RWPE2 (cell line): ENCODE results near the gene EXOSC1.

Source experiments
- ATAC-seq: fragments of 200-7000 bp; cut with Tn5 transposase; 3 replicates; pipeline ENCODE4 v1.9.1; 2021; ENCODE audit warnings: low read depth
- DNase-seq: peaks from one replicate; pipeline ENCODE4 v3.0.0-alpha.2; 2020; ENCODE audit warnings: low spot score
- H3K27ac ChIP-seq: fragments of 450-650 bp; 2 replicates; pipeline ENCODE4 v1.5.1; 2017; ENCODE audit warnings: mild to moderate bottlenecking; ENCODE audit not compliant: poor library complexity, severe bottlenecking
- H3K27me3 ChIP-seq: fragments of 250-450 bp; sonication (Bioruptor Pico); 2 replicates; pipeline ENCODE4 v1.5.1; 2021; ENCODE audit warnings: mild to moderate bottlenecking, moderate library complexity; ENCODE audit not compliant: insufficient read depth, poor library complexity, severe bottlenecking
- H3K36me3 ChIP-seq: fragments of 250-450 bp; sonication (Bioruptor Pico); 2 replicates; pipeline ENCODE4 v1.5.1; 2020; ENCODE audit warnings: low read depth, mild to moderate bottlenecking, moderate library complexity
- H3K4me1 ChIP-seq: fragments of 250-450 bp; sonication (Bioruptor Pico); 2 replicates; pipeline ENCODE4 v1.5.1; 2021; ENCODE audit warnings: mild to moderate bottlenecking, moderate library complexity; ENCODE audit not compliant: insufficient read depth, poor library complexity, severe bottlenecking
- H3K4me3 ChIP-seq: fragments of 250-450 bp; sonication (Bioruptor Pico); 2 replicates; pipeline ENCODE4 v1.5.1; 2021; ENCODE audit warnings: mild to moderate bottlenecking, moderate library complexity; ENCODE audit not compliant: severe bottlenecking
- H3K9me3 ChIP-seq: fragments of 250-450 bp; sonication (Bioruptor Pico); 2 replicates; pipeline ENCODE4 v1.5.1; 2021; ENCODE audit warnings: mild to moderate bottlenecking, moderate library complexity; ENCODE audit not compliant: severe bottlenecking
- CTCF ChIP-seq: fragments of 450-650 bp; IDR thresholded peaks from one replicate; pipeline ENCODE4 v1.5.1; 2017; ENCODE audit warnings: mild to moderate bottlenecking, moderate library complexity; ENCODE audit not compliant: poor library complexity, severe bottlenecking

Gene EXOSC1

GRCh38 chr10:97466755-97467154 lies 20.9 kb upstream of the EXOSC1 start:
- TF ChIP-seq CTCF = no peak
- Histone ChIP-seq H3K27ac (peak overlapping the region; percentile 63), H3K36me3 (peaks cover 96% of the 10 kb centered on the region), H3K9me3 (no peaks in the 10 kb centered on the region), H3K27me3 (no peaks in the 10 kb centered on the region), H3K4me3 (no peak overlapping the region), H3K4me1 (peaks cover 18% of the 10 kb centered on the region)
- DNase-seq = no peak
- ATAC-seq = peak; percentile 65

GRCh38 chr10:97465982-97466381 lies 20.2 kb upstream of the EXOSC1 start:
- Histone ChIP-seq H3K27me3 (no peaks in the 10 kb centered on the region), H3K4me3 (no peak overlapping the region), H3K27ac (peak overlapping the region; percentile 63), H3K9me3 (no peaks in the 10 kb centered on the region), H3K4me1 (peaks cover 18% of the 10 kb centered on the region), H3K36me3 (peaks cover 96% of the 10 kb centered on the region)
- no peak for TF ChIP-seq CTCF
- no peak for ATAC-seq
- DNase-seq = no peak

- H3K36me3 ChIP-seq = peaks cover 96% of the 10 kb centered on the region
- no peak for DNase-seq
- peak overlapping the region; percentile 63 for H3K27ac ChIP-seq
- no peaks in the 10 kb centered on the region for H3K9me3 ChIP-seq
- peaks cover 18% of the 10 kb centered on the region for H3K4me1 ChIP-seq
- ATAC-seq = no peak; the same call in 2 of the 3 replicates
- no peak overlapping the region for H3K4me3 ChIP-seq
- no peaks in the 10 kb centered on the region for H3K27me3 ChIP-seq
- no peak for TF ChIP-seq CTCF
Observed at GRCh38 chr10:97464226-97464625, 18.4 kb upstream of the EXOSC1 start.

GRCh38 chr10:97463363-97464132 lies 17.7 kb upstream of the EXOSC1 start:
- peak; percentile 93 for TF ChIP-seq CTCF
- peaks cover 14% of the 10 kb centered on the region for H3K4me1 ChIP-seq
- DNase-seq = no peak
- H3K36me3 ChIP-seq = peaks cover 96% of the 10 kb centered on the region
- H3K9me3 ChIP-seq = no peaks in the 10 kb centered on the region
- H3K27me3 ChIP-seq = no peaks in the 10 kb centered on the region
- peak; percentile 71 for ATAC-seq
- H3K27ac ChIP-seq = peak overlapping the region; percentile 63
- no peak overlapping the region for H3K4me3 ChIP-seq

- ATAC-seq (no peak), DNase-seq (no peak)
- Histone ChIP-seq H3K4me1 (peaks cover 5% of the 10 kb centered on the region), H3K36me3 (peaks cover 95% of the 10 kb centered on the region), H3K27ac (no peak overlapping the region), H3K9me3 (no peaks in the 10 kb centered on the region), H3K4me3 (no peak overlapping the region), H3K27me3 (no peaks in the 10 kb centered on the region)
- TF ChIP-seq CTCF = no peak
Observed at GRCh38 chr10:97462309-97462708, 16.5 kb upstream of the EXOSC1 start.
